HEK293T (cell line): ENCODE results near the gene SLC27A3.

Experiments
- CTCF ChIA-PET: fragments of 350-600 bp; formaldehyde crosslinking; extraction: SDS; loops from one replicate; lab custom pipeline; 2021; ENCODE audit warnings: antibody characterized with exemption, inconsistent platforms; lab: Yijun Ruan, JAX
- POLR2A ChIA-PET: fragments of 350-600 bp; formaldehyde crosslinking; extraction: SDS; loops from one replicate; lab custom pipeline; 2020; ENCODE audit warnings: antibody characterized with exemption, inconsistent platforms; lab: Yijun Ruan, JAX
- DNase-seq: peaks from one replicate; pipeline ENCODE4 v3.0.0; 2012; ENCODE audit warnings: mixed read lengths; ENCODE audit errors: extremely low spot score
- ARNT ChIP-seq: fragments of 450-650 bp; IDR thresholded peaks from 2 replicates; pipeline ENCODE4 v1.6.1; 2017; ENCODE audit warnings: mild to moderate bottlenecking
- BHLHE40 ChIP-seq: fragments of 450-650 bp; IDR thresholded peaks from 2 replicates; pipeline ENCODE4 v1.6.1; 2016; ENCODE audit warnings: mild to moderate bottlenecking, moderate library complexity, borderline replicate concordance
- CTBP1 ChIP-seq: fragments of 450-650 bp; IDR thresholded peaks from 2 replicates; pipeline ENCODE4 v1.6.1; 2016; ENCODE audit warnings: borderline replicate concordance
- ELF4 ChIP-seq: fragments of 450-650 bp; IDR thresholded peaks from 2 replicates; pipeline ENCODE4 v1.6.1; 2017; ENCODE audit warnings: antibody characterized with exemption
- FOXA1 ChIP-seq: fragments of 450-650 bp; IDR thresholded peaks from 2 replicates; pipeline ENCODE4 v1.6.1; 2016; ENCODE audit warnings: mild to moderate bottlenecking
- FOXK2 ChIP-seq: fragments of 450-650 bp; IDR thresholded peaks from 2 replicates; pipeline ENCODE4 v1.6.1; 2016; ENCODE audit warnings: mild to moderate bottlenecking
- FOXM1 ChIP-seq: fragments of 450-650 bp; IDR thresholded peaks from 2 replicates; pipeline ENCODE4 v1.6.1; 2017; ENCODE audit warnings: mild to moderate bottlenecking, borderline replicate concordance
- HDGF ChIP-seq: fragments of 450-650 bp; IDR thresholded peaks from 2 replicates; pipeline ENCODE4 v1.6.1; 2017; ENCODE audit warnings: antibody characterized with exemption, borderline replicate concordance
- L3MBTL2 ChIP-seq: fragments of 450-650 bp; conservative IDR thresholded peaks from 2 replicates; pipeline ENCODE4 v1.6.1; 2016; ENCODE audit warnings: mild to moderate bottlenecking
- LEF1 ChIP-seq: fragments of 450-650 bp; IDR thresholded peaks from 2 replicates; pipeline ENCODE4 v1.6.1; 2017; ENCODE audit warnings: mild to moderate bottlenecking, borderline replicate concordance
- NFRKB ChIP-seq: fragments of 450-650 bp; IDR thresholded peaks from 2 replicates; pipeline ENCODE4 v1.6.1; 2016; ENCODE audit warnings: mild to moderate bottlenecking, moderate library complexity
- PKNOX1 ChIP-seq: fragments of 450-650 bp; IDR thresholded peaks from 2 replicates; pipeline ENCODE4 v1.6.1; 2016
- SP1 ChIP-seq: fragments of 450-650 bp; IDR thresholded peaks from 2 replicates; pipeline ENCODE4 v1.6.1; 2017
- SUZ12 ChIP-seq: fragments of 450-650 bp; IDR thresholded peaks from 2 replicates; pipeline ENCODE4 v1.6.1; 2016; ENCODE audit warnings: mild to moderate bottlenecking
- TARDBP ChIP-seq: fragments of 450-650 bp; IDR thresholded peaks from 2 replicates; pipeline ENCODE4 v1.6.1; 2016
- ZNF384 ChIP-seq: fragments of 450-650 bp; IDR thresholded peaks from 2 replicates; pipeline ENCODE4 v1.6.1; 2016

The SLC27A3 gene

GRCh38 chr1:153786038-153786790 lies 11.0 kb downstream of the SLC27A3 start:
- CTCF ChIA-PET: interaction anchor here (0.7 to 1.1 kb wide), 2 partner anchors 11 to 201 kb away, joined by 3 read pairs; no protein-coding TSS in a partner anchor
- POLR2A ChIA-PET: no interaction called here
- no peak for DNase-seq
- TF ChIP-seq TARDBP: no peak
- TF ChIP-seq LEF1: no peak
- no peak for TF ChIP-seq SP1
- no peak for TF ChIP-seq PKNOX1

GRCh38 chr1:153789478-153790034 lies 14.3 kb downstream of the SLC27A3 start:
- ChIA-PET POLR2A (interaction anchor here (0.9 kb wide), 1 partner anchor 201 kb away, joined by 3 read pairs; the partner anchor contains the start of gene RPS27), CTCF (no interaction called here)
- DNase-seq: no peak
- TF ChIP-seq L3MBTL2 (no peak), FOXA1 (no peak), LEF1 (no peak), SP1 (no peak), TARDBP (no peak), BHLHE40 (no peak)

GRCh38 chr1:153790313-153790965 lies 15.2 kb downstream of the SLC27A3 start:
- ChIA-PET CTCF (interaction anchor here (0.5 kb wide), 1 partner anchor 70 kb away, joined by 4 read pairs; no protein-coding TSS in a partner anchor), POLR2A (interaction anchor here (0.9 kb wide), 1 partner anchor 200 kb away, joined by 3 read pairs; the partner anchor contains the start of gene RPS27)
- TF ChIP-seq L3MBTL2 (no peak), TARDBP (no peak), SUZ12 (no peak), ELF4 (no peak), BHLHE40 (no peak), CTBP1 (no peak), FOXM1 (no peak), FOXK2 (no peak), ARNT (no peak), SP1 (no peak), LEF1 (no peak), FOXA1 (no peak), NFRKB (no peak), PKNOX1 (no peak), HDGF (no peak), ZNF384 (no peak)
- no peak for DNase-seq

GRCh38 chr1:153790966-153791647 lies 15.9 kb downstream of the SLC27A3 start:
- POLR2A ChIA-PET: interaction anchor here (1.2 kb wide), 1 partner anchor 200 kb away, joined by 3 read pairs; the partner anchor contains the start of gene RPS27
- CTCF ChIA-PET: interaction anchor here (0.5 to 0.9 kb wide), 2 partner anchors 17 to 71 kb away, joined by 4 read pairs; no protein-coding TSS in a partner anchor
- TF ChIP-seq BHLHE40 (no peak), PKNOX1 (0 out of 2 replicates have a peak, but pooled peaks have one; percentile 27), NFRKB (no peak), L3MBTL2 (no peak), SP1 (no peak)
- no peak for DNase-seq

- ChIA-PET POLR2A (interaction anchor here (1.2 to 3.3 kb wide), 3 partner anchors 8 to 199 kb away, joined by 3 to 16 read pairs (median 8); partner anchors contain the start of genes CREB3L4 and RPS27), CTCF (interaction anchor here (0.9 kb wide), 1 partner anchor 16 kb away, joined by 4 read pairs; no protein-coding TSS in a partner anchor)
- no peak for DNase-seq
- TF ChIP-seq FOXA1: no peak
- no peak for TF ChIP-seq HDGF
These were observed 16.5 kb downstream of the SLC27A3 start for GRCh38 chr1:153791648-153792253.
